Hematopoietic multipotent progenitor cell treated with erythropoietin and hydrocortisone succinate and interleukin-3 and kit ligand, for 4 days (in vitro differentiated cells): ENCODE data around the gene SCFD2.

Experiments
- DNase-seq: peaks from one replicate; pipeline ENCODE4 v3.0.0-alpha.2; 2015

SCFD2 gene

DNA sequence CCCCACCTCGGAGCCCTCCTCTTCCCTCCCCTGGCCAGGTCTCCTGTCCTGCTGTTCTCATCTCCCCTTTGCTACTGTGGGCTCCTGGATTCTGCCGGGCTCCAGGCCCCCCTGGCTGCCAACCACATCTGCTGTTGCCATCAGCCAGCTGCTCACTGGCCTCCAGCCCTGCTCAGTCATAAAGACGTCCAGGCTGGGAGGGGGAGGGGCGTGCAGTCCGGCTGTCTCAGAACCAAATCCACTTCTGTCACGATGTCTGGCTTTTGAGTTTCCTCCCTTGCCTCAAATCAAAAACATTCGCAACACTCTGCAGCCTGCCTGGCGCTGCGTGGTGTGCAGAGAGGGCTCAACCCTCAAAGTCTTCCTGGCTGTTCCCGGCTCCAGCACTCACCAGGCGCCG, 496.7 kb downstream of the SCFD2 start:
- DNase-seq, result no peak

DNA sequence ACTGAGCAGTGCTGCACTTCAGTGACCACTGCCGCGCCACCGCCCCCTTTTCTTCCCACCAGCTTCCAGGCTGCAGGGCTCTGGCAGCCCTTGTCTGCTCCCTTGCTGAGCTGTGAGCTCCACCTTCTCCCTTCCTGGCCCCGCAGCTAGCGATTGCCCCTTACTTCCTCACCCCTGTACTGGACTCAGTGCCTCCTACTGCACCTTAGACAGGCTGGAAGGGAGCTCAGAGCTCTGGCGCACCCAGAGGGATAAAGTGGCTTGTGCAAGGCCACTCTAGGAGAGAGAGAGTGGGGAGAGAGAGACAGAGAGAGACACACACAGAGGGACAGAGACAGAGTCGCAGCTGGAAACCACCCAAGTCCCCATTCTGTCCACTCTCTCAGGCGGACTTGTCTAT, 497.7 kb downstream of the SCFD2 start:
- DNase-seq, result no peak

DNA sequence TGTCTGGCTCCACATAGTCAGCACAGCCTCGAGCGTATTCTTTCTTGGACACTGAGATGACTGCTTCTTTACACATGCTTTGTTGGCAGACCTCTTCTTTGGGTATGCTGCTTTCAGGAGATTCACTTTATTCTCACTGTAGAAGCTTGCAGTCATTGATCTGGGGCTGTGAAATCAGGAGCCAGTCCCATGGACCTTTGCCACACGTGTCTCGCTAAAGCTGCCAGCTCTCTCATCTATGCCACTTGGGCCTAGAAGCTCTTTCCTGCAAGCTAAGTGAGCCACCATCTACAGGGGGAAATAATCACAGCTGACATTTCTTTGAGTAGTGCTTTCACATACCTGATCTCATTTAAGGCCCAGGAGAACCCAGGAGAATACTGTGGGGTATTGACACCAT, 498.7 kb downstream of the SCFD2 start:
- DNase-seq, result no peak

DNA sequence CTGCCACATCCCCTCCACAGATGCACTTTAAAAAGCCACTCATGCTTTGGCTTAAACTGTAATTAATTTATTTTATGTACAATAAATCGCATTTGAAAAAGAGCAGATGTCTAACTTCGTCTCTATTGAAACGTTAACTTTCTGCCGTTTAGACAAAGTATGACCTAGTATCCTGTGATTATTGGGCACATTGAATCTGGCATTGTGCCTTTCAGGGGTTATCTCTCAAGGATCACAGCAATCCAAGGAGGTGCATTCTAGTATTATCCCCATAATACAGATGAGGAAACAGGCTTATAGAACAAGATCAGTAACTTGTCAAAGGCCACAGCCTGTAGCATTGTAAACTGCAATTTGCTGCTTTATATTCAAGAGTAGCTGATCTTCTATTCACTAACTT, 499.1 kb downstream of the SCFD2 start:
- no peak for DNase-seq

DNA sequence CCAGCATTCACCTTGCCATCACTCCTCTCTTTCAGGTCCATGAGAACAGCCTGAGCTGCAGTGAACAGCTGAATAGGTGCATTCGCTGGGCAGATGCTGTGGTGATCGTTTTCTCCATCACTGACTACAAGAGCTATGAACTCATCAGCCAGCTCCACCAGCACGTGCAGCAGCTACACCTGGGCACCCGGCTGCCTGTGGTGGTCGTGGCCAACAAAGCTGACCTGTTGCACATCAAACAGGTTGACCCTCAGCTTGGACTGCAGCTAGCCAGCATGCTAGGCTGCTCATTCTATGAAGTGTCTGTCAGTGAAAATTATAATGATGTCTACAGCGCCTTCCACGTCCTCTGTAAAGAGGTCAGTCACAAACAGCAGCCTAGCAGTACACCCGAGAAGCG, 500.6 kb downstream of the SCFD2 start:
- DNase-seq, result no peak

DNA sequence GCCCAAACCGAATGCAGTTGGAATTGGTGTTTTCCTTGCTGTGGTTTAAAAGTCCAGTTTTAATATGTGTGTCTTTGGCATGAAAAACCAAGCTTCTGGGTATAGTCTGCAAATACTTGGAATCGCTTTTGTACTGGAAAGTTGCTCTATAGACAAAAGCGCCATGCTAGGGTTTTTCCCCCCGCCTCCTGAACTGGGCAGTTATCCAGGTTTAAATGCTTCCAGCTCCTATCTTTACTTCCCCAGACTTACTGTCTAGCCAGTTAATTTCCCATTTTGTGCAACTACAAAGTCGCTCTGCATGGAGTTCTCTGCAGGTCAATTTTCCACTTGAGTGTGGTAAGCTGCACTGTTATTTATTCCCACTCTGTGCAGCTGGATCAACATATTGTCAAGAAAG, 501.1 kb downstream of the SCFD2 start:
- DNase-seq, result no peak

DNA sequence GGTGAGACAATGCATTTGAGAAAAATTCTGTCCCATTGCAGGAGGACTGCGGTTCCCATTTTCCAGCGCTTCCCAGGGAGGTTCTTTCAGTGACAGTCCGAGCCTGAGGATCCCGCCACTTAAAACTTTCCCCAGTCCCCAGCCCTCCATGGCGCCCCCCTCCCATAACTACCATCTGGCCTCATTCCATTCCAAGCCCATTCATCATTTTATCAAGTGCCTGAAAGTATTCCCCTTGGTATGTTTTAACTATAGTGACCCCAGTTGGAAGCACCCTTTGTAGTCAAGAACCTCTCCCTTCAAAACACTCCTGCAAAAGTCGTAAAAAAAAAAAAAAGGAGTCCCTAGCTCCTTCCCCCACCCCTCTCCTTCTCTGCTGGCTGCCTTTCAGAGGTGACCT, 502.5 kb downstream of the SCFD2 start:
- no peak for DNase-seq

DNA sequence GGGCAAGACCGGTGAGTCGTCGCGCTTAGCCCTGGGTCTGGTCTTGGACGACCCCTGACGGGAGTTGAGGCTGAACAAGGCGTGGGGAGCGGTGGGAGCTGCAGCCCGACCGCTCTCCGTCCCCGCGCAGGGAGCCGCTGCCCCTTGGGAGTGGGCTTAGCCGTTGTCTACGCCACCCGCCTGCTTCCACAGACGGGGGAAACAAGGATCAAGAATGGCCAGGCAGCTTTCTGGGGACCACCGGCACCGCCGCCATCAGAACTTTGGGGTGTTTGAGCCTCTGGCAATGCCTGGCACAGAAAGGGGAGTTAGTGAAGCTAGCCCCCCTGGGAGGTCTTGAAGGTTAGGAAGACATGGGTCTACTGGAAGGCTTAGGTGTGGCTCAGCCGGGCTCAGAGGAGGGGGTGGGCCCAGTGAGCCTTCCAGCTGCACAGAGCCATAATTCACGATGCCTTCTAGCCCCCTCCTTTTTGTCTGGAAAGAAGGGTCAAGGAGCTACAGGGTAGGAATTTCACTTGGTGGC, 503.2 kb downstream of the SCFD2 start:
- no peak for DNase-seq

DNA sequence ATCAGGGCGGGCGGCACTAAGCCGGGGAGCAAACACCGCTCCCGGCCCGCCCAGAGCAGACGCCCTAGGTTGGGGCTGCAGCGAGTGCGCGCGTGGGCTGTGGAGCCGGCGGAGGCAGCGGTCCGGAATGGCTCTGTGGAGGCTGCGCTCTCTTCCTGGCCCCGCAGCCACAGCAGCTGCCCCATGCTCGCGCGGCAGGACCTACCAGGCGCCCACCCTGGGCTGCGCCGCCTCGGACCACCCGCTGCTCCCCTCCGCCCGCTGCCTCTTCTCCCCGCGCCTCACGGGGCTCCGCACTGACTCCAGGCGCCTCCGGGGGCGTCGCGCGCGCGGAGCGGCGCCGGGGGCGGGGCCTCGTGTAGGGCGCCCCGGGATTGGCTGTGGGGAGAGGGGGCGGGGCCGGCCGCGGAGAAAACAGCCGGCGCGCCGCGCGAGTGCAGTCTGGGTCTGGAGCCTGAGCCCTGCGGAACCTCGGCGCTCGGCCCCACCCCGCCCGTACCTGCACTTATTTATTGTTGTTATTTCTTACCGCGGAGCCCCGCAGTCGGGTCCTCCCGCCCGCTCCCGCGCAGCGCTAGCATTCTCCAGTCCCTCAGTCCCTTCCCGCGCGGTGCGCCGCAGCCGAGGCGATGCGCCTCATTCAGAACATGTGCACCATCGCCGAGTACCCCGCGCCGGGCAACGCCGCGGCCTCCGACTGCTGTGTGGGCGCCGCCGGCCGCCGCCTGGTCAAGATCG, 503.8 kb downstream of the SCFD2 start, which contains the start of gene RASL11B:
TSS of gene RASL11B (plus strand) at position 439 of the 738 bp plus-strand sequence. CDS start at position 630, 191 bp downstream.
- peak; percentile 89 for DNase-seq

DNA sequence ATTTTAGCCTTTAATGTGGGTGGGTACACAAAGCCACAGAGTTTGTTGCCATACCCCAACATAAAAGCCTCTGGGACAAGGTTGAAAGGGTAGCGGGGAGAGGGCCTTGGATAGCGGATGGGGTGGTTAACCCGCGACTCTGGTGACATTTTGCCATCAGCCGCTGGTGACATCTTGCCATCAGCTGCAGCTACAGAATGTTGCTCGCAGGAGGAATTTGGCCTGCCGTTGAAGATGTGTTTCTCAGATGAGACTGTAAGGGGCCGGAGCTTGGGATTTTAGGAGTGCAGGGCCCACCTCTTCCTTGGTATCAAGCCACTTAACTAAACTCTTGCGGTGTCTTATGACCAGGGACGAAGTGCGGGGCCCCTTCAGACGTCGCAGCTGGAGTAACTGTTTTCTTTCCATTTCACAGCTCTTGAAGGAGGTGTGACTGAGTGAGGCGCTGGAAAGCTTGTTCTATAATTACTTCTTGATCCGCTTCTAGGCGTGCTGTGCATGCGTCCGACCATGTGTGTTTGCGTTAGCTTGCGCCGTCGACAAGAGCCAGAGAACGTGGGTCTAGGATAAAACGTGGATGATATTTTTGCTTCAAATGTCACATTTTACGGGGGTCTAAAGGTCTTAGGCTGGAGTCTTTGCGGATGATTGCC, 504.6 kb downstream of the SCFD2 start:
- DNase-seq, result peak; percentile 17

DNA sequence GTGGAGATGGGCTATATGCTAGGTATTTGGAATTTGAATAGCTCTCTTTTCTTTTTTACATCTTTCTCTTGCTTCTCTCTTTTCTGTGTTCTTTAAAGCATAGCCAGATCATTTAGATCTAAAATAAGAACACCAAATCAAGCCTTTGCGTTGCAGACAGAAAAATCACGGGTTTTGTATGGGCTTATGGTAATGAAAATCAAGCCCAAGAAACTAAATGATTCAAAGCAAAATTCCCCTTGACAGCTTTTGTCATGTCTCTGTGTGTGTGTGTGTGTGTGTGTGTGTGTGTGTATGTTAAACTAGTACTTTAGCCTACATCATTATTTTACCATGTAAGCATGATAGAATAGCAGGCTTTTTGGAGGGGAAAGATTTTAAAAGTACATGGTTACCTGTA, 505.5 kb downstream of the SCFD2 start:
- DNase-seq, result no peak

DNA sequence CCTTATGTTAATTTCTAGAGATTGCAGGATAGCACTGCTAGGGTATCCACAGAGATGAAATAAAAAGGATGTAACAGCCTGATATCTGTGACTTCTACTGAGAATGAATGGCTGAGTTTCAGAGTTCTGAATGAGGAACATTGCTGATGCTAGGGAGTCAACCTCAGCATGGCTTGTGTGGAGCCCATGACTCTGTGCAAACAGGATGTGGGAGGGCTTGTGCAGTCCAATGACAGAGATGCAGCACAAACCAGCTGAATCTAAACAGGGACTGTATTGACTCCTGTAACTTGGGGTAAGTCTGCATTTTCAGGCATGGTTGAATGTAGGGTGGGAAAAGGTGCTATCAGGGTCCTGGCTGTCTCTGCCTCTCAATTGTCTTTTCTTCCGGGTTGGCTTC, 509.1 kb downstream of the SCFD2 start:
- no peak for DNase-seq

DNA sequence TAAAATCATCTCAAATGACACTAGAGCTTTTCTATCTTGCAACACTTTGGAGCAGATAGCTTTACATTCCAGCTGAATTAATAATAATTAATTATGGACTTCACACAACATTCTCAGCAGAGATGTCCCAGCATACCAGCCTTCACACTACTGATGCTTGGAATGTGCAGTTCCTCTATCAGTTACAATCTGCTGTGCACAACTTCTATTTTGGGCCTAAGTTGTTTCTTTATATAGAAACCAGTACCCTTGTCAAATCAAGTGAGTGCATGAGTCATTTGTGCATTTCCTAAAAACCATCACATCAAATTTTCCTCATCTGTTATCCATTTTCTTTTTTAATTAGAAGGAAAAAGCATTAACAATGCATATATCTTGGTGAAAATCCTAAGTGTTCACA, 512.5 kb downstream of the SCFD2 start:
- DNase-seq, result no peak

DNA sequence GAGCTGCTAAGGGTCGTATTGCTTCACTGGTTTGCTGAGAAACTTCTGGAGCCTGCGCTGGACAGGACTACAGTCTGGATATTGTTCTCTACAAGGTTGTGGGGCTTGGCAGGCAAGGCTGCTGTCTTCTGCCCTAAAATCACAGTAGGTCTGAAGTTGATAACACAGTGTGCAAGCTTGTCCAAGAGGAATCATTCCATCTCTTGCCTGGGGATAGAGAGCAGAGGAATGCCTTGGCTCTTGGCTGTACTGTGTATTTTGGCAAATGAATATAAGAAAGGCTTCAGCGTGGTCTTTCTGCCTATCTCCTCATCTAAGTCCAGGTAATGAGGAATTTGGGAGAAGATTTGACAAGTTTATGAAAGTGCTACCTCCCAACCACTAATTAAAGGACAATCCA, 513.1 kb downstream of the SCFD2 start:
- no peak for DNase-seq

DNA sequence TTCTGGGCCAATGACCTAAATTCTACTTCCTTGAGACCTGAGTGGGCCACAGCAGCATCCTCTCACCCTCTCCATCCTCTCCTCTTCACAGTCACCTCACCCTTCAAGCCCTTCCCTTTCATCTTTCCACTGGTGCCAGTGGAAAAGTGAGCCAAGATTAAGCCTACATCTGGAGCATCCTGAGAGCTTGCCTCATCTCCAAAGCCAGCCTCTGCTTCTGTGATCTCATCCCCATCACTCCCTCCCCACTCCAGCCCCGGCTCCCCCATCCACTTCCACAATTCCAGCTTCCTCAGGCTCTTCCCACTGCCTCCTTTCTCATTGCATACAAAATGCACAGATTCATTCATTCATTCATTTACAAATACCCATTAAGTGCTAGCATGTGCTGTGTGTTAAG, 513.8 kb downstream of the SCFD2 start:
- no peak for DNase-seq

DNA sequence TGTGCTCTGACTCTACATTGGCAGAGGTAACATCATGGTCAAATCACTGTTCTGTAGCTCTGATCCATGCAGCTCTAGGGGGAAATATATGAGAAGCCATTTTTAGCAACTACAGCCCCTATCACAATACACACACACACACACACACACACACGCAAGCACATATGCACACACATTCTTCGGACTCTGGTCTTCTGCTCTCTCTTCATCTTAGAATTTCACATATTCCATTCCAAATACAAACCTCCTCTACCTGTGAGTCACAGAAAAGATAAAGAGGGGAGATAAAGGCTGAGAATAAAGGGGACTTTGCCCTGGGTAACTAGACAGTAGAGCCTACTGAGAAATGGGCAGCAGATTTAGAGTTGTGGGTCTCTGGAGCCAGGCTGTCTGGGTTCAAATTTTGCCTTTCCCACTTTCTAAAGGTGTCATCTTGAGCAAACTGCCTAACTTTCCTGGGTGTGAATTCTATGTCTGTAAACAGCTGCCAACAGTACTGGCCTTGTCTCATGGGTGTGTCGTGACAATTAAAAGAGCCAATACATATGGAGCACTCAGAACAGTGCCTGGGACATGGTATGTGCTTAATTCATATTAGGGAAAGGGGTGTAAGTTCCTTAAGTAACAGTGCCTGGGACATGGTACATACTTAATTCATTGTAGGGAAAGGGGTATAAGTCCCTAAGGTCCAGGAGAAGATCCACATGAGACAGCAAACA, 515.3 kb downstream of the SCFD2 start:
- DNase-seq, result no peak

DNA sequence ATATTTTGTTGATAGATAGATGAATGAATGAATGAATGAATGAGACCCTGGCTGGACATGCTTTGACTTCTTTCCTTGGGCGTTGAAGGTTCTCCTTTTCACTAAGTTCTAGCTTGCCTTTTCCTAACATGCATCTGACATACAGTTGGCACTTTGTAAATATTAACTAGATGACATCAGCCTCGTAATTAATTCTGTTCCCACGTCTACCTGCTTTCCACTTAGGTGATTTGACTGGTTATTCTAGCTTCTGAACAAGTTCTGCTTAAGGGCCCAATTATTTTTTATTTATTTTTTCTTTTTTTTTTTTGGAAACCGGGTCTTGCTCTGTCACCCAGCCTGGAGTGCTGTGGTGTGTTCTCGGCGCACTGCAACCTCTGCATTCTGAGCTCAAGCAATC, 517.6 kb downstream of the SCFD2 start:
- DNase-seq, result no peak

DNA sequence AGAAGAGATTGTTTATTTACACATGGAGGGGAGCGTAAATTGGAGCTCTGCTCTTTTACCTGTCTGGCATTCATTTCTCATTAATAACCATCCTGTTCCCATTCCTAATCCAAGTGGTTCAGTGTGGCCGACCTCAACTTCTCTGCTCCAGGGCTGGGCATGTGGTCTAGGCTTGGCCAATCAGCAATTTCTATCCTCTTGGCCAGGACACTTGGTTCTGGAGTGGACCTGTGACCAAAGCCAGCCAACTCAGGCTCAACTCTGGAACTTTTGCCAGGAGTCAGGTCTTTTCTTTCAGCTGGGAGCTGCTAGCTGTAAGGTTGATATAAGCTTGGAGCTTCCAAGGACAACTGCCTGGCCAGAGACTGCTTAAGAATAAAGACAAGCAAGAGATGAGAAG, 519.4 kb downstream of the SCFD2 start:
- no peak for DNase-seq

DNA sequence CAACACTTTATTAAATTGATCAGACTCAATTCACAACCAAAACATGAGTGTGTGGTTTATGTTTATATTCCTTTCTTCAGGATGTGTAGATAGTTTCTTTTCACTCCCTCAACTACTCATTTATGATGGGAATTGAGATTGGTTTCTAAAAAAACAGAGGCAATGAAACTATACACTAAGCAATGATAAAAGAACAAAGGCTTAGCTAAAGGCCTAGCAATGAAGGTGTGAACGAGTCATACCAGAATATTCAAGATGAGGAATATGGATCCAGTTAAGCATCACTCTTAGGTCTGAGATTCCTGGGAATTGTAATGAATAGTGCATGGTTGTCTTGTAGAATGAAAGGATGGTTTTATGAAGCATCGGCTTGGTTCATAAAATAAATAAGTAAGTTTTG, 521.3 kb downstream of the SCFD2 start:
- no peak for DNase-seq

DNA sequence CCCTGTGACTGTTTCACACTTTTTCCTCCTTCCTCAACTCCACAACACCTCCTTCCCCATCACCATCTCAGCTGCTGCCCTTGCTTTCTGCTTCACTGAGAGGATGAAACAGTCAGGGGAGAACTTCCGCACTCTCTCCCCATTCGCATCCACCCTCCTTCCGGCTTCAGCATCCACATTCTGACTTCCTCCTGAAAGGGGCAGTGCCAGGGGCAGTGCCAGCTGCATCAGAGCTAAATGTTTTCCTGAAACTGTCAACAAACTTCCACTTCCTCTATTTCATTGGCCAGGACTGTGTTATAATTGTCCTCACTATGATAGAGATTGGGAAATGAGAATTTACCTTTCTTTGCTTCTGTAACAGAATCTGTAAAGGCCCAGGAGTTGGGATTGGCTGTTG, 521.9 kb downstream of the SCFD2 start:
- DNase-seq, result peak; percentile 52

DNA sequence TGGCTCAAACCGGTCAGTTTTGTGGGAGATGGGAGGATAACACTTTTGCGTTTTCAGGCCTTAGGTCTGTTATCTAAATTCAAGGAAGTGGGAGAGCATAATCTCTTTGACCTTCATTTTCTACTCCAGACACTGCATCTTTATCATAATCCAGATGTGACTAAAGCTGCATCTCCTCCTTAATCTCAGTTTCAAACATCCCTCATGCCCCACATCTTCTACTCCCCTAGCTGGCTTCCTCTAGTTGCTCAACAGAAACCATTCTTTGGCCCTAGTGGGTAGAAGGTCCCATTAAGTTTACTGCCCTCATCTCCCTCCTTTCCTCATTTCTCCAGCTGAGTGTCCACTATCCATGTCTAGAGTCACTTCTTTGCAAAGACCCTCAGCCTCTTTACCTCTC, 522.5 kb downstream of the SCFD2 start:
- no peak for DNase-seq

DNA sequence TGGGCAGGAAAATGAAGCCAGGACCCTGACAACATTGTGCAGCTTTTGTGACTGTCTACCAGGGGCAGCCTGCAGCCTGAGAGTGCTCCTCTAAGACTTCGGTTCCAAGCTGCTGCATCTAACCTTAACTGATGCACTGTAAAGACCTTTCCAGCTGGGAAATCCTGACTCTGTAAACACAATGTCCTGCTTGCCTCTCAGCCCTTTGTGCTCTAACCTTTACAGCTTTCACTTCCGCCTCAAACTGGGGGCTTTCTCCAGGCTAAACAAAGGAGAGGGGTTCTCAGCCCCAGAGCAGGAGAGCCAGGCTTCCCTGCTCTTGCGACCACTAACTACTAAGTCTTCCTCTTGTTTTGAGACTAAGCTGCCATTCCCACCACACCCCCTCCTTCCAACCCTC, 523.1 kb downstream of the SCFD2 start:
- DNase-seq, result no peak

DNA sequence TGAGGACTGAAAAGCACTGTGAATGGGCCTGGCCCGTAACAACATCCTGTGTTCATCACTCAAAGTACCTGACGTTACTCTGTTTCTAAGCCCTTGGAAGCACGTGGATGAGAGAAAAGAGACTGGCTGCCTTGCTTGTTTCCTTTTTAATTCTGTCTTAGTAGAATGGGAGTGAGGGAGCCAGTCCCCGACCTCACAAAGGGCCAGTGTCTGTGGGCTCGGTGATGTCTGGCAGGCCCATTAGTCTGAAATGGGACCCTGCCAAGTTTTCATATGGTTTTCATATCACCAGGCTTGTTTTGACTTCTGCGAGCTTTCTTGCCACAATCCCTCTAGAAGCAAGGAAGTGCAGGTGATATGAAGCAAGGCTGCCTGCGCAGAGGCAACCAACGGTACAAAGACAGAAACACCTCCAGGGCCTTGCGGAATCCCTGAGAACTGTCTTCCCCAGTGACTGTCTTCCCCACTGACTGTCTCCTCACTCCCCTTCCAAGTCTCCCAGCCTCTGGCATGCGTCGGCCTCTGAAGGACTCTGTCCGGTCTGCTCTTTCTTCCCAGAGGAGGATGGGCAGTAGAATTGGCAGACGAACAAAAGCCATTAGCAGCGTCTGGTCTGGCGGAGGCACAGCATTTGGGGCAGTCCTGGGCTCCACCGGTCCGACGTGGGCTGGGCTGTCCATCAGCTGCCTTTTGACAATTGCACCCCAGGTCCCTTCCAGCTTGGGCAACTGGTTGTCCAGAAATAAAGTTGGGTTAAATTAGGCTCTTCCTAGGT, 524.0 kb downstream of the SCFD2 start:
- no peak for DNase-seq
